HG03457 (cell line): ENCODE data around the gene TFEC.

Experiments used
- ATAC-seq: cut with Tn5 transposase; IDR thresholded peaks from one replicate; pipeline ENCODE4 v1.9.1; 2021; ENCODE audit warnings: moderate number of reproducible peaks; ENCODE audit not compliant: unreplicated experiment

The TFEC gene

DNA sequence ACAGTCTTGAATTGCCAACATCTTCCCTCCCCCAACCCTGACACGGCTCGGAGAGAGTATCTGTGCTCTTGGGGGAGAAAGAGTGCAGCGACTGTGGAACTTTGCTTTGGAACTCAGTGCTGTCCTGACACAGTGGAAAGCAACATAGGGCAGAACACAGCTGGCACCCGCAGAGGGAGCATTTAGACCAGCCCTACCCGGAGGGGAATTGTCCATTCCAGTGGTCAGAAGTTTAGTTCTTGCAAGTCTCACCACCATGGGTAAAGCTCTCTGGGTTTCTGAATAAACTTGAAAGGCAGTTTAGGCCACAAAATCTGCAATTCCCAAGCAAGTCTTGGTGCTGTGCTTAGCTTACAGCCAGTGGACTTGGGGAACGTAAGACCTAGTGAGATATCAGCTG is 34.9 kb downstream of the TFEC start:
- no peak for ATAC-seq

DNA sequence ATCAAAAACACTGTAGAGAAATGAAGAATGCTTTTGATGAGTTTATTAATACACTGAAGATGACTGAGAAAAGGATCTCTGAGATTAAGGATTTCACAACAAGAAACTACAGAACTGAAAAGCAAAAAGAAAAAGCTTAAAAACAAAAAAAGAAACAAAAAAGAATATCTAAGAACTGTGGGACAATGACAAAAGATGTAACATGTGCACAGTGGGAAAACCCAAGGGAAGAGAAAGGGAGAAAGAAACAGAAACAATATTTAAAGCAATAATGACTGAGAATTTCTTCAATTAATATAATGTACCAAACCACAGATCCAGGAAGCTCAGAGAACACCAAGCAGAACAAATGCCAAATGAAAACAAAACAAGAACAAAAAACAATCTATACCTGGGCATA is 42.2 kb downstream of the TFEC start:
- no peak for ATAC-seq

DNA sequence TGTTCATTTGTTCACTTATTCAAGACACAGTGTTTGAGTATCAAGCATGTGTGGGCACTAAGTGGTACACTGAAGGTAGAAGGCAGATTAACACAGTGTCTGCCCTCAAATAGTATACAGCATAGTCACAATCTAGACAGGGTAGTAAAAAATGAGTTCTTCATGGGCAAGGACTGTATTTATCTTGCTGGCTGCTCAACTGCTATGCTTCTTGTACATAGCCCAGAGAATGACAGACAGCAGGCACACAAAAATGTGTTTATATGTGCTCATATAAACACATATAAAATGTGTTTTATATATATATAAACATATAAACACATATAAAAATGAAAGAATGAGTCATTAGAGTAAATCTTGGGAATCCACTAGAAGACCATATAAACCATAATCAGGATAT is 43.1 kb downstream of the TFEC start:
- no peak for ATAC-seq

DNA sequence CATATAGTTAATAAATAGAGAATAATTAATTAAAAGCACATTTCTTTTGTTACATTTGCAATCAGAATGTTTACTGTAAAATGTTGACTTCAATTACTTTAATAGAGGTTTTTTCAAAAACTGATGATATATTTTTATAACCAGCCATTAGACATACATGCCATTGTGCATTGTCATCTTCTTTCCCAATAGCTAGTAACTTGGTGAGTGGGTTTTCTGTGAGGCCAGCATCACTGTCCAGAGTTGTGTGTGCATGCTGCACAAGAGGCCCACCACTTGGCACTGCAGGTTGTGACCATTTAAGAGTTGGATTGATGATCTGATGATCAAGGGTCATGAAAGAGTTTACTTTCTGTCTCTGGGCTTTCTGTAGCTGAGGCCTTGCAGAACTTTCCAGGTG is 46.5 kb downstream of the TFEC start:
- ATAC-seq: no peak

- ATAC-seq: no peak
Observed at GRCh38 chr7:115980159-115980558, 50.4 kb downstream of the TFEC start.

DNA sequence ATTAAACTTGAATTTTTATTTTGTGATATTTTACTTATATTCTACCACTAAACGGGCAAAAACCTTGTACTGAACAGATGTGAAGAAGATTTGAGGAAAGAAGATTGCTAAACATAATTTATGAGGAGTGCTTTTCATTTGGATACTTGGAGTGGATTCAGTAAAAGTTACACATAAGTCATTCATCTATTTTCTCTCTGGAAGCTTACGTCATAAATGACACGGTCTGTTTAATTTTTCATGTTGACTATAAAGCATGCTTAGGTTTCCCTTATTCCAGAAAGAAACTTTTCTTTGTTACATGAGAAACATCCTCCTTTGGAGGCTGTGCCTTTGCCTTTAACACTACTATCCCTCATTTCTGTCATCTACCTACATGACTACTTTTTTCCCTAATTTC is 53.9 kb downstream of the TFEC start:
- no peak for ATAC-seq

- no peak for ATAC-seq
Observed at GRCh38 chr7:115975766-115976165, 54.8 kb downstream of the TFEC start.

DNA sequence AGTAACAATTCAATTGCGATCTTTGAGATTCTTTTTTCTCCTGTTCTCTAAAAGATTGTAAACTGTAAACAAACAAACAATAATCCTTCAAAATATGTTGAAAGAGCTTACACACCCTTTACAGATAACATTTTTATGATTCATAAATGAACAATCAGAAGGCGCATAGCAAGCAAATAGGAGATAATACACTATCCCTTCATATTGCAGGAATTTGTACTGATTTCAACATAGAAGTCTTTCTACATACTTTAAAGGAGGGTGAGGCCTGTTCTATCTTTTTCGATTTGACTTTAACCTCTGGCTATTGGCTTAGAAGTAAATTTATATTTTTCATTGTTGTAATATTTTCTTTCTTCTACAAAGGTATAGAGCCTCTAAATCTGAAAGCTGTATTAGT is 57.2 kb downstream of the TFEC start:
- no peak for ATAC-seq

GRCh38 chr7:115971506-115971905 is 59.1 kb downstream of the TFEC start:
- ATAC-seq: no peak

GRCh38 chr7:115968596-115968995 is 62.0 kb downstream of the TFEC start:
- no peak for ATAC-seq

DNA sequence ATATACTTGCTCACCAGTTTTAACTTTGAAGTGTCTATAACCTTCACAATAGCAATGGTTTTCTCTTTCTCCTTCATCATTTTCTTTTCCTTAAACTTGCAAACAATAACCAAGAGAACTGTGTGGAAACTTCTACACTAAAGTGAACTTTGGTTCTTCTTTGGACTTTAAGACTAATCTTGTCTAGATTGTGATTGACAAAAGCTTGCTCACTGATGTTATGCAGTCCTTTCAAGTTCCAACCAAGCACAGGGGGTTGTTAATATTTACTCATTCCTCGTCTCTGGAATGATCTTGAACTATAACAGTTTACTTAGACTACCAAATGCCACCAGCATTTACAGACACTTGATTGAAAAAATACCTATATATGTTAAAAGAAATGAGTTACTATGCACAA is 62.4 kb downstream of the TFEC start:
- no peak for ATAC-seq

DNA sequence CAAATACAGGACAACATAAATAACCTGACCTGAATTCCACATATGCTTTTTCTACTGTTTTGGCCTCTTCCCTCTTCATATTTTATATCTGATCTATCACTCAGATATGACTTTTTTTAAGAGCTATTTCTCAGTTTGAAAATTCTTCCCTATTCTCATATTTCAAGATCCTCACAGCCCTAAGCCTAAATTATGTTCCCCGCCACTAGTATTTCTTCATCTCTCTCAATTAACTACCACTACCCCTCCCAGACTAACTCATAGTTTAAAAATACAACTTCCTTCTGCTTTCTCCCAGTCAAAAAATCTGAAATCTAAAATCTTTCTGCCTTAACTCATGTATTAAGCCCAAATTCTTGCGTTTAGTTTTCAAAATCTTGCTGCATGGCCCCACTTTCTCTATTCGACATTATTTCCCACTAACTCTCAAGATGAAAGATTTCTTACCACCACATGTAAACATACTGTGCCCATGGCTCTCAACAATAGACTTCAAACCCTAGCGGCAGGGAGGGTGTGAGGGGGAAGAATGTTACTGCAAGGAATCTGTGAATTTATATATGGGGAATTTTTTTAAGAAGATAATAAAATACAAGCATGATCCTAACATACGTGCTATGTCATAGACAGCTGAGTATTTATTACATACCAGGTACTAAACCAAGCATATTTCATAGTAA is 64.6 kb downstream of the TFEC start:
- no peak for ATAC-seq

- ATAC-seq: no peak
Observed at GRCh38 chr7:115965236-115965635, 65.3 kb downstream of the TFEC start.

- no peak for ATAC-seq
Observed at GRCh38 chr7:115964799-115965198, 65.8 kb downstream of the TFEC start.

DNA sequence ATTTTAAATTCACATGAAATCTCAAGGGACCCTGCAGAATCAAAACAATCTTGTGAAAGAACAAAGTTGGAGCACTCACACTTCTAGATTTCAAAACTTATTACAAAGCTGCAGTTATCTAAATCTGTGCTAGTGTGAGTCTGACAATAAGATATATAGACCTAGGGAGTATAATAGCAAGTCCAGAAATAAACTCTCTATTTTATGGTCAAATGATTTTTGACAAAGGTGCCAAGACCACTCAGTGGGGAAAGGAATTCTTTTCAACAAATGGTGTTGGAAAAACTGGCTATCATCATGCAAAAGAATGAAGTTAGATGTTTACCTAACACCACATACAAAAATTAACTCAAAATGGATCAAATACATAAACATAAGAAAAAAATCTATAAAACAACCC is 68.2 kb downstream of the TFEC start:
- no peak for ATAC-seq

DNA sequence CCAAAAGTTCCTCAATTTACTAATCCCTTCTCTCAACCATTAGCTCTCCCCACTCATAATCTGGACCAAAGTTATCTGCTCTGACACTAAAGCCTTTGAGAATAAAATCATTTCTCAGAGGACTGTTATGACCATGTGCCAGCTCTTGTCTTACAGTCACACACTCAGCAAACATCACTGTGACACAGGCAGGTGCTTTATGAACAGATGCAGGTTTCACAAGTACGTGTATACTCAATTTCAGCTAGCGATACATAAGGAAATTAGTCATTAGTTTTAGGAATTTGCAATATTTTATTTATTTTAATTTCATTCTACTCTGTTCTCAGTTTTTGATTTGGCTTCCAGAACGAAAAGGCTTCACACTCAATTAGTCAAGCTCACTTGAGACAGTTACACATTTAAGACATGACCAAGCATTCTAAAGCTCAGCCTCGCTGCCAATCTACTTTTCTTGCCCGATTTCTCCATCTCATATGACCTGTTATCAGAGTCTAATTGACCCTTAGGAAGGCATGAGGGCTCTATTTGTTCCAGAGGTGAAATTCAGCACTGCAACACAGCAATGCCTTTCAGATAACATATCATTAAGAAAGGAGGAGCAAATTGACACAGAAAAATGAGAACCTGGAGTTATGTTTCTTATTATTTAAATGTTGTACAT is 76.8 kb downstream of the TFEC start:
- no peak for ATAC-seq

- no peak for ATAC-seq
Observed at GRCh38 chr7:115952832-115953231, 77.7 kb downstream of the TFEC start.

- ATAC-seq: no peak
Observed at GRCh38 chr7:115951547-115951946, 79.0 kb downstream of the TFEC start.

GRCh38 chr7:115941703-115942268 is 88.8 kb downstream of the TFEC start:
- ATAC-seq: no peak

- ATAC-seq: no peak
Observed at GRCh38 chr7:115940460-115941060, 90.0 kb downstream of the TFEC start.

DNA sequence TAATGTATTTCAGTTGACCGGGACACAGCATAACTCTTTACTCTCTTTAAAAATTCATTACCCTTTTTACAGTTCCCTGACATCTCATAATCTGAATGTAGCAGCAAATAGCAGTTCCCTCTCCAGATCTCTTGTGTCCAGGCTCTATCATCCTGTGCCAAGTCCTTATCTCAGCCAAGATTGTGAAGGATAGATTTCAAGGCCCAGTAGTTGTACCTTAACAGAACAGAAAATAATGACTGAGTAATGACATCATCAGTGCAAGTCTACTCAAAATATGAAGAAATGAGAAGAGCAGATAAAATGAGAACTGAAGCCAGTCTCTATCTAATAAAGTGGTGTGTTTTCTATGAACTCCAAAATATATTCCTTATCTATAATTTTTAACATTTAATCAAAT is 92.6 kb downstream of the TFEC start:
- ATAC-seq: no peak

DNA sequence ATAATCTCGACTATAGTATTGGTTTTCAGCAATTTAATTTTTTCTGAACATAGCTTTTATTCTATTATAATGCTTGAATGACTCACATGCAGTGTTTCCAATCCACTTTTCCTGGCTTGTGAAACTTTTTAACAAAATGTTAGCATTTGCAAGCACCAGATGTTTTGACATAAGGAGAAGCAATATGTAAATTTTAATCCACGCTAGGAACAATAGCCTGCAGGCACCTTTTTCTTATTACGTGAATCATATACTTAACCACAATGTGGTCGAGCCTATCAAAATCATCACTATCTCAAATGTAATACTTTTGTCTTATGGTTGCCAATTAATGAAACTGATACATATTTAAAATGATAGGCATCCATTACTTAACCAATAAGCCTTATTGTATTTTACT is 97.1 kb downstream of the TFEC start:
- no peak for ATAC-seq
